ENCODE data around the gene NFKBIE. TPM values are rescaled to one million over a fixed set of nuclear protein-coding genes. Genes with fewer than 3 reads are reported as not detected.

Gene NFKBIE
- total and polyA plus RNA-seq, 9 of the 15 experiments (the other 6 are each of a cell fraction or from before 2014, with no cell fraction given) = 2.1 to 16.4 (median 11.7) TPM

GRCh38 chr6:44245912-44246662, 19.3 kb downstream of the NFKBIE start (continued):
- TF ChIP-seq TEAD2 (tag; IDR thresholded peaks at IDR 0.05) (no peak), YY1 (IDR thresholded peaks at IDR 0.05; ENCODE audit: borderline replicate concordance in 1 of 3, control insufficient read depth in 1 of 3, extremely low read depth in 1 of 3, insufficient read depth in 3 of 3, insufficient read length in 1 of 3, insufficient replicate concordance in 2 of 3, low read depth in 1 of 3, low read length in 2 of 3) (peak in 2 of 3 experiments; percentile 63 to 77), ATF1 (CRISPR knock-in tag; IDR thresholded peaks at IDR 0.05) (peak; percentile 19; the same call in 1 of the 2 replicates), ATF1 (tag; IDR thresholded peaks at IDR 0.05) (no peak), ZC3H11A (IDR thresholded peaks at IDR 0.05; ENCODE audit: low read depth, low read length) (no peak), SIX5 (IDR thresholded peaks at IDR 0.05; ENCODE audit: borderline replicate concordance in 1 of 2, insufficient read depth in 1 of 2, low read depth in 1 of 2, low read length in 2 of 2) (no peak), THRA (IDR thresholded peaks at IDR 0.05) (no peak), CAMTA2 (CRISPR knock-in tag; conservative IDR thresholded peaks at IDR 0.05) (no peak), ARNT (IDR thresholded peaks at IDR 0.05) (no peak), ZEB2 (IDR thresholded peaks at IDR 0.05) (peak; percentile 12; the same call in 1 of the 2 replicates), SPI1 (IDR thresholded peaks at IDR 0.05; ENCODE audit: borderline replicate concordance, low read depth, low read length) (no peak), ZNF253 (CRISPR knock-in tag; conservative IDR thresholded peaks at IDR 0.05) (no peak), BMI1 (IDR thresholded peaks at IDR 0.05; ENCODE audit: low read length) (no peak), ZNF124 (CRISPR knock-in tag; IDR thresholded peaks at IDR 0.05) (no peak), CHD7 (IDR thresholded peaks at IDR 0.05; ENCODE audit: low read depth, low read length) (no peak)
